ENCODE results near the gene ERVFRD-1. TPM values are rescaled to one million over a fixed set of nuclear protein-coding genes. Genes with fewer than 3 reads are reported as not detected.

ERVFRD-1 gene
- total RNA-seq, 1 experiment from 2014 or later: not detected

DNA sequence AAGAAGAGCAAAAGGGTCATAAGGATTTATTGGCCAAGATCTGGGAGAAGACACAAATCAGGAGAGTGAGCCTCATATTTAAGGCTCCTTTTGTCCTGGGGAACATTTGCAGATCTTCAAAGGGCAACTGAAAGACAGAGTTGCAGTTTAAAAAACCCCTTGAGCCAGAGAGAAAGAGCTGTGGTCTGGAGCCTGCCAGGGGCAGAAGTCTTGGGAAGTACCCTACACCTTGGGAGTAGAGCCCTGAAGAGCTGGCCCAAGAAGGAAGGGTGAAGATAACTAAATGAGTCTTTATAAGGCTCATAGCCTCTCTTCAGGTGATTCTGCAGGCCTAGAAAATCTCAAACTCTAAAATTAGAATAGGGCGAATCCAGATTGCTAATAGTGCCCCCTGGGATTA lies 40.0 kb upstream of the ERVFRD-1 start:
- no peaks in the 10 kb centered on the region; the same call in 1 of the 2 replicates for H3K9me2 ChIP-seq (replicated peaks; ENCODE audit: low read length)
- no peaks in the 10 kb centered on the region for H3K79me2 ChIP-seq (ENCODE audit: low read length)
- BruUV-seq (replicated peaks): no TSS peak
- ATAC-seq (no peak), DNase-seq (no peak)
- H3K27me3 ChIP-seq (ENCODE audit: low read length): no peaks in the 10 kb centered on the region
- ChIA-PET CTCF (no interaction called here), POLR2A (ENCODE audit: unreplicated experiment) (no interaction called here)
- no peaks in the 10 kb centered on the region for H3K36me3 ChIP-seq (ENCODE audit: low read depth, low read length)
- no peaks in the 10 kb centered on the region for H3F3A ChIP-seq (ENCODE audit: low read length, unreplicated experiment)
- TF ChIP-seq EZH2 (IDR thresholded peaks at IDR 0.05; ENCODE audit: low read length, unreplicated experiment) (no peak), EZH2phosphoT487 (IDR thresholded peaks at IDR 0.05; ENCODE audit: borderline replicate concordance, low read length) (no peak)
- TF ChIP-seq, protein P1, sequence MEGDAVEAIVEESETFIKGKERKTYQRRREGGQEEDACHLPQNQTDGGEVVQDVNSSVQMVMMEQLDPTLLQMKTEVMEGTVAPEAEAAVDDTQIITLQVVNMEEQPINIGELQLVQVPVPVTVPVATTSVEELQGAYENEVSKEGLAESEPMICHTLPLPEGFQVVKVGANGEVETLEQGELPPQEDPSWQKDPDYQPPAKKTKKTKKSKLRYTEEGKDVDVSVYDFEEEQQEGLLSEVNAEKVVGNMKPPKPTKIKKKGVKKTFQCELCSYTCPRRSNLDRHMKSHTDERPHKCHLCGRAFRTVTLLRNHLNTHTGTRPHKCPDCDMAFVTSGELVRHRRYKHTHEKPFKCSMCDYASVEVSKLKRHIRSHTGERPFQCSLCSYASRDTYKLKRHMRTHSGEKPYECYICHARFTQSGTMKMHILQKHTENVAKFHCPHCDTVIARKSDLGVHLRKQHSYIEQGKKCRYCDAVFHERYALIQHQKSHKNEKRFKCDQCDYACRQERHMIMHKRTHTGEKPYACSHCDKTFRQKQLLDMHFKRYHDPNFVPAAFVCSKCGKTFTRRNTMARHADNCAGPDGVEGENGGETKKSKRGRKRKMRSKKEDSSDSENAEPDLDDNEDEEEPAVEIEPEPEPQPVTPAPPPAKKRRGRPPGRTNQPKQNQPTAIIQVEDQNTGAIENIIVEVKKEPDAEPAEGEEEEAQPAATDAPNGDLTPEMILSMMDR (conservative IDR thresholded peaks at IDR 0.05; ENCODE audit: low read depth, low read length): no peak
- H3K9ac ChIP-seq (ENCODE audit: low read length): no peak overlapping the region
- H3K4me3 ChIP-seq (ENCODE audit: low read length): no peak overlapping the region
- H2AFZ ChIP-seq (ENCODE audit: low read length): no peak overlapping the region
- no peak overlapping the region for H3K4me2 ChIP-seq (ENCODE audit: low read length)
- no peaks in the 10 kb centered on the region for H3K9me3 ChIP-seq (ENCODE audit: low read length)
- H3K4me1 ChIP-seq (ENCODE audit: insufficient read depth, low read length): no peaks in the 10 kb centered on the region
- H4K20me1 ChIP-seq (ENCODE audit: low read length): no peaks in the 10 kb centered on the region
- intact Hi-C loops (cut with micrococcal nuclease): no loop called here
- no peak overlapping the region for H3K27ac ChIP-seq (ENCODE audit: low read length)

DNA sequence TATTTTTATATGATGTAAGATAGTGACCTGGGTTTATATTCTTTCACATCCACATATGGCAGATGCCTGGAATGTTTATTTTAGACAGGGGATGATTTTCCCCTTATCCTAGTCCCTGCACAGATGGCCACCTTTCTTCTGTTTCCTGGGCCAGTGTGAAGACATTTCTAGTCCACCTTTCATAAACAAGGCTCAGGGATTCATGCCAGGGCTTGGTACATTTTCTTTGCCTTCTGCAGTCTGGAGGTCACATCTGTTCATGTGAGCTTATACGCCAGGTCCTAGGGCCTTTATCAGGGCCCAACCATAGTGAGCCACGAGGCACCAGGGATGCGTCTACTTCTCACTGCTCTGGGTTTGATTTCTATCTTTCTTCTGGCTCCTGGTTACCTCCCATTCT lies 38.0 kb upstream of the ERVFRD-1 start:
- BruUV-seq (replicated peaks): no TSS peak
- H3K4me3 ChIP-seq (ENCODE audit: low read length): no peak overlapping the region

More for the DNA sequence above, 38.0 kb upstream of the ERVFRD-1 start:
- Histone ChIP-seq H3K36me3 (ENCODE audit: low read depth, low read length) (no peaks in the 10 kb centered on the region), H3F3A (ENCODE audit: low read length, unreplicated experiment) (no peaks in the 10 kb centered on the region), H3K27me3 (ENCODE audit: low read length) (no peaks in the 10 kb centered on the region), H3K9me2 (replicated peaks; ENCODE audit: low read length) (no peaks in the 10 kb centered on the region; the same call in 1 of the 2 replicates), H3K27ac (ENCODE audit: low read length) (no peak overlapping the region), H3K9ac (ENCODE audit: low read length) (no peak overlapping the region), H3K9me3 (ENCODE audit: low read length) (no peaks in the 10 kb centered on the region), H3K79me2 (ENCODE audit: low read length) (no peaks in the 10 kb centered on the region), H2AFZ (ENCODE audit: low read length) (no peak overlapping the region), H3K4me2 (ENCODE audit: low read length) (no peak overlapping the region), H4K20me1 (ENCODE audit: low read length) (no peaks in the 10 kb centered on the region), H3K4me1 (ENCODE audit: insufficient read depth, low read length) (0 out of 2 replicates have a peak, but pooled peaks cover 2% of the 10 kb centered on the region)
- DNase-seq (no peak), ATAC-seq (no peak)
- TF ChIP-seq EZH2 (IDR thresholded peaks at IDR 0.05; ENCODE audit: low read length, unreplicated experiment): no peak
- no peak for TF ChIP-seq EZH2phosphoT487 (IDR thresholded peaks at IDR 0.05; ENCODE audit: borderline replicate concordance, low read length)
- TF ChIP-seq, protein P1 (conservative IDR thresholded peaks at IDR 0.05; ENCODE audit: low read depth, low read length): no peak
- CTCF ChIA-PET: no interaction called here
- POLR2A ChIA-PET (ENCODE audit: unreplicated experiment): no interaction called here
- intact Hi-C loops (cut with micrococcal nuclease): loop anchor here (10.0 kb wide), 1 partner anchor 285 kb away; no protein-coding TSS in a partner anchor
